GM18868 (cell line): ENCODE results near the gene CATSPERD.
A peak's percentile ranks its signal among the peaks of the same experiment; 100 is the strongest.

ENCODE experiments used
- ATAC-seq: cut with Tn5 transposase; IDR thresholded peaks from one replicate; pipeline ENCODE4 v1.9.1; 2021; ENCODE audit warnings: mild to moderate bottlenecking, moderate library complexity; ENCODE audit not compliant: unreplicated experiment

Gene CATSPERD

GRCh38 chr19:5823579-5824281 lies 103.3 kb downstream of the CATSPERD start:
- no peak for ATAC-seq

- ATAC-seq = no peak
Measured at GRCh38 chr19:5824751-5825150, 104.3 kb downstream of the CATSPERD start.

- no peak for ATAC-seq
Measured at GRCh38 chr19:5825178-5825577, 104.7 kb downstream of the CATSPERD start.

GRCh38 chr19:5826531-5827341 lies 106.3 kb downstream of the CATSPERD start:
- no peak for ATAC-seq

- ATAC-seq = no peak
Measured at GRCh38 chr19:5827342-5827890, 107.0 kb downstream of the CATSPERD start.

GRCh38 chr19:5827891-5828660 lies 107.6 kb downstream of the CATSPERD start:
- peak; percentile 64 for ATAC-seq
